ENCODE measurements around the gene KLHL13.

KLHL13 gene

GRCh38 chrX:118062048-118062789 is 54.4 kb downstream of the KLHL13 start:
- TF ChIP-seq PPARA (CRISPR knock-in tag; IDR thresholded peaks at IDR 0.05; ENCODE audit: borderline replicate concordance) = no peak
- TF ChIP-seq OSR1 (CRISPR knock-in tag; IDR thresholded peaks at IDR 0.05) = no peak
- TF ChIP-seq POU6F1 (CRISPR knock-in tag; IDR thresholded peaks at IDR 0.05; ENCODE audit: borderline replicate concordance, low read depth) = no peak
- no peak for TF ChIP-seq GLIS3 (CRISPR knock-in tag; IDR thresholded peaks at IDR 0.05)
- no peak for TF ChIP-seq CSDC2 (CRISPR knock-in tag; IDR thresholded peaks at IDR 0.05)
- TF ChIP-seq ESRRG (CRISPR knock-in tag; IDR thresholded peaks at IDR 0.05) = no peak
- no peak for TF ChIP-seq SNAI2 (CRISPR knock-in tag; IDR thresholded peaks at IDR 0.05)
- ATAC-seq = no peak

GRCh38 chrX:118058924-118059323 is 57.7 kb downstream of the KLHL13 start:
- ATAC-seq = no peak
- no peak for TF ChIP-seq ZNF70 (CRISPR knock-in tag; IDR thresholded peaks at IDR 0.05)
- no peak for TF ChIP-seq RARB (CRISPR knock-in tag; IDR thresholded peaks at IDR 0.05)
- TF ChIP-seq ZFP3 (CRISPR knock-in tag; IDR thresholded peaks at IDR 0.05) = no peak

- no peak for ATAC-seq
- TF ChIP-seq ZFP3 (CRISPR knock-in tag; IDR thresholded peaks at IDR 0.05) (no peak), POU6F1 (CRISPR knock-in tag; IDR thresholded peaks at IDR 0.05; ENCODE audit: borderline replicate concordance, low read depth) (no peak), TOX (CRISPR knock-in tag; IDR thresholded peaks at IDR 0.05; ENCODE audit: borderline replicate concordance) (no peak), RARB (CRISPR knock-in tag; IDR thresholded peaks at IDR 0.05) (no peak), CSRNP3 (CRISPR knock-in tag; IDR thresholded peaks at IDR 0.05) (no peak), CSDC2 (CRISPR knock-in tag; IDR thresholded peaks at IDR 0.05) (no peak), ZNF8 (CRISPR knock-in tag; IDR thresholded peaks at IDR 0.05) (no peak), ISL1 (CRISPR knock-in tag; IDR thresholded peaks at IDR 0.05) (no peak), TCF4 (CRISPR knock-in tag; IDR thresholded peaks at IDR 0.05; ENCODE audit: borderline replicate concordance) (no peak), PATZ1 (CRISPR knock-in tag; IDR thresholded peaks at IDR 0.05; ENCODE audit: borderline replicate concordance) (no peak), ARNTL (CRISPR knock-in tag; IDR thresholded peaks at IDR 0.05; ENCODE audit: borderline replicate concordance, low read depth) (no peak), SNAI2 (CRISPR knock-in tag; IDR thresholded peaks at IDR 0.05) (no peak), ZFP30 (CRISPR knock-in tag; IDR thresholded peaks at IDR 0.05) (no peak), ZNF565 (CRISPR knock-in tag; conservative IDR thresholded peaks at IDR 0.05; ENCODE audit: low read depth) (no peak), GLIS3 (CRISPR knock-in tag; IDR thresholded peaks at IDR 0.05) (no peak), ZC3H10 (CRISPR knock-in tag; IDR thresholded peaks at IDR 0.05) (no peak), BACH2 (CRISPR knock-in tag; IDR thresholded peaks at IDR 0.05; ENCODE audit: borderline replicate concordance) (no peak), CREB5 (CRISPR knock-in tag; IDR thresholded peaks at IDR 0.05; ENCODE audit: low read depth) (no peak)
These were observed 59.7 kb downstream of the KLHL13 start for GRCh38 chrX:118056870-118057269.
